HCT116 (cell line): ENCODE data around the gene RCOR1. TPM values are rescaled to one million over a fixed set of nuclear protein-coding genes. Genes with fewer than 3 reads are reported as not detected.

Experiments
- ATAC-seq: fragments of 200-7000 bp; cut with Tn5 transposase; 2 replicates; pipeline ENCODE4 v1.9.1; 2020; ENCODE audit warnings: mild to moderate bottlenecking, moderate library complexity
- BruUV-seq: library from RNA; stranded (reverse); fragments of 400-500 nt; replicated peaks from 2 replicates; lab custom pipeline; 2021; lab: Mats Ljungman, UMichigan
- CTCF ChIA-PET: fragments of 300-600 bp; sonication (Branson Sonifier 250); formaldehyde crosslinking; loops from one replicate; lab custom pipeline; 2021; ENCODE audit warnings: antibody characterized with exemption; lab: Charles Lee
- POLR2A ChIA-PET: fragments of 300-600, 350-600 bp; sonication (Branson Sonifier 250); formaldehyde crosslinking; loops from one replicate; lab custom pipeline; 2021; ENCODE audit warnings: antibody characterized with exemption; lab: Charles Lee
- RAD21 ChIA-PET, 2 experiments: fragments of 300-600 bp; sonication (Branson Sonifier 250); formaldehyde crosslinking; loops; one replicate each; lab custom pipeline; 2023; ENCODE audit warnings: low total read pairs in 2 of 2; ENCODE audit not compliant: uncharacterized antibody in 2 of 2, unreplicated experiment in 2 of 2, low non-redundant PET in 1 of 2; lab: Charles Lee
- DNase-seq: peaks from one replicate; pipeline ENCODE4 v3.0.0-alpha.2; 2010; ENCODE audit warnings: low read depth, low spot score
- H2AFZ ChIP-seq: fragments of 200-600 bp; shearing (Covaris generic), sonication (generic); 2 replicates; pipeline ENCODE4 v1.6.1; 2017; ENCODE audit warnings: low read depth, mixed run types, mixed read lengths, antibody characterized with exemption, low read length; ENCODE audit not compliant: poor library complexity, severe bottlenecking
- H3K27ac ChIP-seq: 2 replicates; pipeline ENCODE4 v1.5.1; 2012; ENCODE audit warnings: low read depth, low read length
- H3K27me3 ChIP-seq: fragments of 200-600 bp; sonication (generic); 2 replicates; pipeline ENCODE4 v1.6.1; 2016; ENCODE audit warnings: mixed run types, low read length, mixed read lengths; ENCODE audit not compliant: insufficient read depth
- H3K36me3 ChIP-seq, 2 experiments: fragments of 200-500 bp in 1 of 2; fragments of 200-600 bp in 1 of 2; sonication (Bioruptor generic) in 1 of 2; sonication (generic) in 1 of 2; 2 replicates each; pipeline versions ENCODE4 v1.5.1 to v1.6.1; 2014 to 2016; ENCODE audit warnings: low read length in 2 of 2, inconsistent platforms in 1 of 2, mixed read lengths in 1 of 2, mixed run types in 1 of 2; ENCODE audit not compliant: insufficient read depth in 2 of 2, control insufficient read depth in 1 of 2
- H3K4me1 ChIP-seq, 2 experiments: fragments of 200-600 bp in 1 of 2; sonication (generic) in 1 of 2; 2 replicates each; pipeline versions ENCODE4 v1.5.1 to v1.6.1; 2012 to 2017; ENCODE audit warnings: low read length in 2 of 2, inconsistent platforms in 1 of 2, mild to moderate bottlenecking in 1 of 2, mixed read lengths in 1 of 2, mixed run types in 1 of 2, moderate library complexity in 1 of 2; ENCODE audit not compliant: insufficient read depth in 2 of 2, control insufficient read depth in 1 of 2
- H3K4me2 ChIP-seq: fragments of 200-600 bp; sonication (generic); 2 replicates; pipeline ENCODE4 v1.6.1; 2017; ENCODE audit warnings: mixed run types, low read length, mixed read lengths
- H3K4me3 ChIP-seq, 2 experiments: fragments of 200-600 bp in 1 of 2; sonication (generic) in 1 of 2; replicated peaks in 1 of 2; 2 replicates each; pipeline ENCODE4 v1.5.1; 2011 to 2016; ENCODE audit warnings: low read length in 2 of 2, control low read depth in 1 of 2, low read depth in 1 of 2, mild to moderate bottlenecking in 1 of 2, mixed read lengths in 1 of 2, mixed run types in 1 of 2
- H3K79me2 ChIP-seq: fragments of 200-600 bp; sonication (generic); 2 replicates; pipeline ENCODE4 v1.6.1; 2017; ENCODE audit warnings: mild to moderate bottlenecking, mixed run types, low read length, moderate library complexity, mixed read lengths; ENCODE audit not compliant: insufficient read depth
- H3K9ac ChIP-seq: fragments of 200-600 bp; sonication (generic); 2 replicates; pipeline ENCODE4 v1.6.1; 2016; ENCODE audit warnings: low read length, mixed read lengths
- H3K9me2 ChIP-seq: fragments of 200-600 bp; sonication (generic), shearing (Covaris generic); 2 replicates; pipeline ENCODE4 v1.6.1; 2017; ENCODE audit warnings: mixed run types, mild to moderate bottlenecking, moderate library complexity; ENCODE audit not compliant: insufficient read depth
- H3K9me3 ChIP-seq, 2 experiments: fragments of 200-500 bp in 1 of 2; fragments of 200-600 bp in 1 of 2; sonication (Bioruptor generic) in 1 of 2; sonication (generic) in 1 of 2; 2 replicates each; pipeline ENCODE4 v1.6.1; 2014 to 2017; ENCODE audit warnings: low read length in 2 of 2, mixed read lengths in 2 of 2, inconsistent platforms in 1 of 2, low read depth in 1 of 2, mild to moderate bottlenecking in 1 of 2, mixed run types in 1 of 2, moderate library complexity in 1 of 2; ENCODE audit not compliant: control insufficient read depth in 1 of 2, insufficient read depth in 1 of 2
- H4K20me1 ChIP-seq: fragments of 200-600 bp; sonication (generic), shearing (Covaris generic); 2 replicates; pipeline ENCODE4 v1.6.1; 2017; ENCODE audit warnings: mixed run types, mild to moderate bottlenecking, moderate library complexity; ENCODE audit not compliant: insufficient read depth
- ATF3 ChIP-seq: IDR thresholded peaks from 2 replicates; pipeline ENCODE4 v1.6.1; 2012
- CBX3 ChIP-seq: IDR thresholded peaks from 2 replicates; pipeline ENCODE4 v1.6.1; 2012; ENCODE audit warnings: low read depth
- CTCF ChIP-seq, 3 experiments: fragments of 200-600 bp in 1 of 3; sonication (generic) in 1 of 3; IDR thresholded peaks in 2 of 3; conservative IDR thresholded peaks in 1 of 3; 2 replicates each; pipeline ENCODE4 v1.5.1; 2012 to 2017; ENCODE audit warnings: low read depth in 2 of 3, low read length in 2 of 3, antibody characterized with exemption in 1 of 3, borderline replicate concordance in 1 of 3, control low read depth in 1 of 3, mild to moderate bottlenecking in 1 of 3, mixed read lengths in 1 of 3, mixed run types in 1 of 3, moderate library complexity in 1 of 3; ENCODE audit not compliant: insufficient read depth in 1 of 3
- ELF1 ChIP-seq: IDR thresholded peaks from 2 replicates; pipeline ENCODE4 v1.6.1; 2012; ENCODE audit warnings: low read depth, borderline replicate concordance
- FOSL1 ChIP-seq: IDR thresholded peaks from 2 replicates; pipeline ENCODE4 v1.6.1; 2012; ENCODE audit warnings: low read depth
- JUND ChIP-seq: IDR thresholded peaks from 2 replicates; pipeline ENCODE4 v1.6.1; 2012
- MAX ChIP-seq: IDR thresholded peaks from 2 replicates; pipeline ENCODE4 v1.6.1; 2012
- POLR2A ChIP-seq: IDR thresholded peaks from 2 replicates; pipeline ENCODE4 v1.7.0; 2011; ENCODE audit warnings: borderline replicate concordance; ENCODE audit not compliant: insufficient read depth, insufficient read length; ENCODE audit errors: extremely low read depth
- SP1 ChIP-seq: IDR thresholded peaks from 2 replicates; pipeline ENCODE4 v1.6.1; 2012; ENCODE audit warnings: low read depth
- SRF ChIP-seq: IDR thresholded peaks from 2 replicates; pipeline ENCODE4 v1.6.1; 2012; ENCODE audit warnings: low read depth
- YY1 ChIP-seq: IDR thresholded peaks from 2 replicates; pipeline ENCODE4 v1.6.1; 2011; ENCODE audit warnings: low read length, low read depth, moderate library complexity, mild to moderate bottlenecking; ENCODE audit not compliant: insufficient replicate concordance; ENCODE audit errors: extremely low read depth
- ZBTB33 ChIP-seq: IDR thresholded peaks from 2 replicates; pipeline ENCODE4 v1.6.1; 2011; ENCODE audit warnings: mild to moderate bottlenecking, low read length, moderate library complexity; ENCODE audit not compliant: insufficient replicate concordance; ENCODE audit errors: extremely low read depth
- ZFX ChIP-seq: fragments of 450-650 bp; IDR thresholded peaks from 2 replicates; pipeline ENCODE4 v1.6.1; 2017
- ZNF274 ChIP-seq: fragments of 200-500 bp; sonication (Bioruptor generic); IDR thresholded peaks from 2 replicates; pipeline ENCODE4 v1.6.1; 2014; ENCODE audit warnings: mild to moderate bottlenecking, low read depth, low read length, inconsistent platforms
- intact Hi-C: fragments of 100-400 bp; cut with micrococcal nuclease; formaldehyde crosslinking; loops from 2 replicates; pipeline ENCODE4 v1.10.0; 2022
- total RNA-seq: library from RNA; stranded (reverse); gene quantifications from one replicate; pipeline ENCODE4 v1.2.1, GENCODE V29; 2021; ENCODE audit not compliant: unreplicated experiment

Gene RCOR1
- total RNA-seq, 1 experiment from 2014 or later, result 30.7 TPM

GRCh38 chr14:102608064-102608446 is 15.6 kb downstream of the RCOR1 start:
- Histone ChIP-seq H3K27me3 (no peaks in the 10 kb centered on the region), H3K4me2 (no peak overlapping the region), H3K9me3 (no peaks in the 10 kb centered on the region), H3K4me3 (no peak overlapping the region), H3K4me1 (peaks cover 33 to 43% of the 10 kb centered on the region in 2 experiments), H3K9ac (no peak overlapping the region), H3K79me2 (peaks cover 100% of the 10 kb centered on the region), H3K27ac (no peak overlapping the region), H3K36me3 (peaks cover 0 to 4% of the 10 kb centered on the region in 2 experiments; a peak in 1 of 4 replicates), H3K9me2 (no peaks in the 10 kb centered on the region), H4K20me1 (peaks cover 16% of the 10 kb centered on the region; the same call in 1 of the 2 replicates), H2AFZ (no peak overlapping the region)
- POLR2A ChIA-PET, result interaction anchor here (1.8 kb wide), 1 partner anchor 83 kb away, joined by 5 read pairs; no protein-coding TSS in a partner anchor
- DNase-seq (no peak), ATAC-seq (no peak)
- TF ChIP-seq ATF3, result no peak
- no peak for TF ChIP-seq CTCF (IDR thresholded peaks at IDR 0.05 in 2 of 3, conservative IDR thresholded peaks at IDR 0.05 in 1 of 3; ENCODE audit: borderline replicate concordance in 1 of 3, insufficient read depth in 1 of 3, low read depth in 2 of 3, low read length in 2 of 3)
- no peak for TF ChIP-seq ELF1
- no peak for TF ChIP-seq JUND
- no peak for TF ChIP-seq ZFX
- TF ChIP-seq POLR2A, result no peak
- no peak for TF ChIP-seq YY1
- no peak for TF ChIP-seq MAX
- TF ChIP-seq CBX3, result no peak
- no peak for TF ChIP-seq ZNF274
- TF ChIP-seq SRF, result no peak
- no peak for TF ChIP-seq FOSL1
- TF ChIP-seq SP1, result no peak
- TF ChIP-seq ZBTB33, result no peak
- CTCF ChIA-PET, result interaction anchor here (0.9 kb wide), 1 partner anchor 13 kb away, joined by 6 read pairs; no protein-coding TSS in a partner anchor
- RAD21 ChIA-PET, result no interaction called here
- intact Hi-C loops, result no loop called here
- BruUV-seq, result no TSS peak
